Gastrocnemius medialis (tissue), 4 donors: ENCODE data around the gene UNC13C.

ENCODE experiments used
- POLR2A ChIP-seq, 2 donors: fragments of 450-650 bp; IDR thresholded peaks; one replicate each; pipeline ENCODE4 v1.6.1; 2017; ENCODE audit warnings: antibody characterized with exemption in 2 of 2, mild to moderate bottlenecking in 2 of 2, moderate library complexity in 2 of 2
- TF ChIP-seq, protein P1 (sequence below), 5 experiments: fragments of 450-650 bp in 3 of 5; fragments of 200-600 bp in 2 of 5; sonication (generic) in 2 of 5; IDR thresholded peaks in 4 of 5; conservative IDR thresholded peaks in 1 of 5; 1 replicate in 4 of 5; 2 replicates in 1 of 5; pipeline ENCODE4 v1.5.1; 2016 to 2019; ENCODE audit warnings: antibody characterized with exemption in 5 of 5, mild to moderate bottlenecking in 3 of 5, moderate library complexity in 3 of 5

DNA sequence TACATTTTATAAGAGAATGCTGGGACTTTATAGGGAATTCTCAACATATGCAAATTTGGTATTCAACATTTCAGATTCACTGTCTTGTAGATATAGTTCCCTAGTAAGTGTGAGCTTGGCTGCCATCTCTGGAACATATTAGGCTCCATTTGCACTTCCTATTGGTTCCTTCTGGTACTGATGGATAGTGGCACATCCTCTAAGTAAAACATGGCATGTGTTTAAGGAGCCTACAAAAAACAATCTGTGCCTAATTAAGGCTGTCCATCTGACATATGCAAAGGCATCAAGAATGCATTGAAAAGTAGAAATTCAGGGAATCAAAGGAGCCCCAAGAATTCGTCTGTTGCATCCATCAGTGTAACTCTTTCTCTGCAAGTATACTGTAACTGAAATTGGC, 344.1 kb downstream of the UNC13C start:
- TF ChIP-seq, protein P1, sequence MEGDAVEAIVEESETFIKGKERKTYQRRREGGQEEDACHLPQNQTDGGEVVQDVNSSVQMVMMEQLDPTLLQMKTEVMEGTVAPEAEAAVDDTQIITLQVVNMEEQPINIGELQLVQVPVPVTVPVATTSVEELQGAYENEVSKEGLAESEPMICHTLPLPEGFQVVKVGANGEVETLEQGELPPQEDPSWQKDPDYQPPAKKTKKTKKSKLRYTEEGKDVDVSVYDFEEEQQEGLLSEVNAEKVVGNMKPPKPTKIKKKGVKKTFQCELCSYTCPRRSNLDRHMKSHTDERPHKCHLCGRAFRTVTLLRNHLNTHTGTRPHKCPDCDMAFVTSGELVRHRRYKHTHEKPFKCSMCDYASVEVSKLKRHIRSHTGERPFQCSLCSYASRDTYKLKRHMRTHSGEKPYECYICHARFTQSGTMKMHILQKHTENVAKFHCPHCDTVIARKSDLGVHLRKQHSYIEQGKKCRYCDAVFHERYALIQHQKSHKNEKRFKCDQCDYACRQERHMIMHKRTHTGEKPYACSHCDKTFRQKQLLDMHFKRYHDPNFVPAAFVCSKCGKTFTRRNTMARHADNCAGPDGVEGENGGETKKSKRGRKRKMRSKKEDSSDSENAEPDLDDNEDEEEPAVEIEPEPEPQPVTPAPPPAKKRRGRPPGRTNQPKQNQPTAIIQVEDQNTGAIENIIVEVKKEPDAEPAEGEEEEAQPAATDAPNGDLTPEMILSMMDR (IDR thresholded peaks at IDR 0.05 in 4 of 5, conservative IDR thresholded peaks at IDR 0.05 in 1 of 5) = no peak
- no peak for TF ChIP-seq POLR2A (IDR thresholded peaks at IDR 0.05)
